Large intestine (tissue), 3 donors: ENCODE results near the gene LILRA6. TPM values are rescaled to one million over a fixed set of nuclear protein-coding genes. Genes with fewer than 3 reads are reported as not detected.
"Not testable (repeated sequence)": the region's sequence is repeated elsewhere in the genome, so short reads cannot be mapped to it uniquely, and the experiment has no call there.

Source experiments
- DNase-seq, 2 donors: peaks; one replicate each; pipeline versions ENCODE4 v3.0.0 to v3.0.0-alpha.2; 2013
- H3K27ac ChIP-seq: one replicate; pipeline ENCODE4 v1.5.1; 2013; ENCODE audit warnings: low read length
- H3K27me3 ChIP-seq: 2 replicates; pipeline ENCODE4 v1.6.1; 2013; ENCODE audit warnings: low read length; ENCODE audit not compliant: control insufficient read depth, insufficient read depth
- H3K36me3 ChIP-seq: 2 replicates; pipeline ENCODE4 v1.6.1; 2013; ENCODE audit warnings: low read length; ENCODE audit not compliant: control insufficient read depth, insufficient read depth
- H3K4me1 ChIP-seq: one replicate; pipeline ENCODE4 v1.6.1; 2013; ENCODE audit warnings: low read length; ENCODE audit not compliant: control insufficient read depth, insufficient read depth
- H3K4me3 ChIP-seq: one replicate; pipeline ENCODE4 v1.5.1; 2013; ENCODE audit warnings: low read length
- H3K9me3 ChIP-seq: one replicate; pipeline ENCODE4 v1.6.1; 2013; ENCODE audit warnings: mild to moderate bottlenecking, low read depth, low read length, moderate library complexity; ENCODE audit not compliant: control insufficient read depth
- WGBS: methylation state at CpG from one replicate; pipeline ENCODE4 v1.1.5; 2013; ENCODE audit warnings: low lambda C conversion rate; ENCODE audit not compliant: insufficient coverage; 5-methylcytosine and 5-hydroxymethylcytosine counted together
- polyA plus RNA-seq: library from polyadenylated mRNA; unstranded; fragments of 120-200 nt; gene quantifications from one replicate; pipeline ENCODE4 v1.2.1, GENCODE V29; 2013

Gene LILRA6
- polyA plus RNA-seq, 1 donor = 0.73 TPM

- WGBS = no CpG with 5 or more reads among the region's 18 CpGs
- H3K4me3 ChIP-seq = no peak overlapping the region
- H3K36me3 ChIP-seq = no peaks in the 10 kb centered on the region
- H3K9me3 ChIP-seq = no peaks in the 10 kb centered on the region
- no peak for DNase-seq
- no peaks in the 10 kb centered on the region for H3K27me3 ChIP-seq
- no peaks in the 10 kb centered on the region for H3K4me1 ChIP-seq
- no peak overlapping the region for H3K27ac ChIP-seq
These were observed 36.9 kb upstream of the LILRA6 start for GRCh38 chr19:54279406-54279962.

GRCh38 chr19:54278571-54279195, 36.1 kb upstream of the LILRA6 start:
- H3K36me3 ChIP-seq, H3K9me3 ChIP-seq, H3K4me3 ChIP-seq, DNase-seq, H3K27ac ChIP-seq, H3K27me3 ChIP-seq, H3K4me1 ChIP-seq: not testable (repeated sequence)
- WGBS = no CpG with 5 or more reads among the region's 15 CpGs

- not testable (repeated sequence) for H3K27me3 ChIP-seq
These were observed 35.5 kb upstream of the LILRA6 start for GRCh38 chr19:54278056-54278455.

GRCh38 chr19:54277111-54277615, 34.6 kb upstream of the LILRA6 start:
- H3K4me1 ChIP-seq, H3K27ac ChIP-seq, H3K36me3 ChIP-seq, H3K4me3 ChIP-seq, H3K27me3 ChIP-seq, H3K9me3 ChIP-seq, DNase-seq: not testable (repeated sequence)
- no CpG with 5 or more reads among the region's 15 CpGs for WGBS

More at GRCh38 chr19:54278056-54278455, 35.5 kb upstream of the LILRA6 start:
- H3K27ac ChIP-seq, H3K9me3 ChIP-seq, H3K4me3 ChIP-seq, DNase-seq, H3K36me3 ChIP-seq, H3K4me1 ChIP-seq: not testable (repeated sequence)
- WGBS = no CpG with 5 or more reads among the region's 13 CpGs

GRCh38 chr19:54275951-54276350, 33.4 kb upstream of the LILRA6 start:
- H3K36me3 ChIP-seq = no peaks in the 10 kb centered on the region
- DNase-seq = no peak
- no peaks in the 10 kb centered on the region for H3K27me3 ChIP-seq
- no CpG with 5 or more reads among the region's 9 CpGs for WGBS
- H3K4me3 ChIP-seq = no peak overlapping the region
- H3K4me1 ChIP-seq = no peaks in the 10 kb centered on the region
- H3K27ac ChIP-seq = no peak overlapping the region
- H3K9me3 ChIP-seq = no peaks in the 10 kb centered on the region

- not testable (repeated sequence) for DNase-seq
These were observed 31.9 kb upstream of the LILRA6 start for GRCh38 chr19:54274516-54274915.

GRCh38 chr19:54273821-54274220, 31.2 kb upstream of the LILRA6 start:
- no peaks in the 10 kb centered on the region for H3K4me1 ChIP-seq
- no peak for DNase-seq
- no CpG with 5 or more reads among the region's 3 CpGs for WGBS
- H3K27me3 ChIP-seq = no peaks in the 10 kb centered on the region
- H3K4me3 ChIP-seq = no peak overlapping the region
- no peak overlapping the region for H3K27ac ChIP-seq
- no peaks in the 10 kb centered on the region for H3K36me3 ChIP-seq
- no peaks in the 10 kb centered on the region for H3K9me3 ChIP-seq

More at GRCh38 chr19:54274516-54274915, 31.9 kb upstream of the LILRA6 start:
- not testable (repeated sequence) for H3K9me3 ChIP-seq, H3K4me3 ChIP-seq, H3K27ac ChIP-seq, H3K27me3 ChIP-seq, H3K36me3 ChIP-seq, H3K4me1 ChIP-seq
- WGBS = no CpG with 5 or more reads among the region's 9 CpGs

- not testable (repeated sequence) for DNase-seq, H3K9me3 ChIP-seq, H3K27me3 ChIP-seq, H3K36me3 ChIP-seq, H3K27ac ChIP-seq, H3K4me3 ChIP-seq, H3K4me1 ChIP-seq
- no CpG with 5 or more reads among the region's 5 CpGs for WGBS
These were observed 29.6 kb upstream of the LILRA6 start for GRCh38 chr19:54272181-54272580.

GRCh38 chr19:54271587-54271986, 29.0 kb upstream of the LILRA6 start:
- H3K4me3 ChIP-seq, H3K36me3 ChIP-seq, H3K4me1 ChIP-seq, DNase-seq, H3K27me3 ChIP-seq, H3K27ac ChIP-seq, H3K9me3 ChIP-seq: not testable (repeated sequence)
- no CpG with 5 or more reads among the region's 4 CpGs for WGBS

- H3K27me3 ChIP-seq = no peaks in the 10 kb centered on the region
- no peak overlapping the region for H3K27ac ChIP-seq
- no peaks in the 10 kb centered on the region for H3K36me3 ChIP-seq
- H3K4me3 ChIP-seq = no peak overlapping the region
- DNase-seq = no peak
- no peaks in the 10 kb centered on the region for H3K4me1 ChIP-seq
- no CpG with 5 or more reads among the region's 8 CpGs for WGBS
- no peaks in the 10 kb centered on the region for H3K9me3 ChIP-seq
These were observed 28.5 kb upstream of the LILRA6 start for GRCh38 chr19:54271106-54271505.

GRCh38 chr19:54268936-54269335, 26.3 kb upstream of the LILRA6 start:
- no peaks in the 10 kb centered on the region for H3K27me3 ChIP-seq
- no peaks in the 10 kb centered on the region for H3K4me1 ChIP-seq
- H3K4me3 ChIP-seq = no peak overlapping the region
- 67% methylated on average over 2 of the region's 2 CpGs for WGBS
- no peaks in the 10 kb centered on the region for H3K9me3 ChIP-seq
- no peak for DNase-seq
- H3K36me3 ChIP-seq = no peaks in the 10 kb centered on the region
- H3K27ac ChIP-seq = no peak overlapping the region
